ENCODE results near the gene SRRM4.

GRCh38 chr12:119008691-119009221 lies 27.4 kb downstream of the SRRM4 start:
- no peak for TF ChIP-seq BHLHE40 (IDR thresholded peaks at IDR 0.05; ENCODE audit: borderline replicate concordance)
- TF ChIP-seq FOXA1 (IDR thresholded peaks at IDR 0.05), result no peak
- TF ChIP-seq ARNT (IDR thresholded peaks at IDR 0.05), result no peak
- TF ChIP-seq SP1 (IDR thresholded peaks at IDR 0.05), result no peak
- TF ChIP-seq NFRKB (IDR thresholded peaks at IDR 0.05), result no peak
- TF ChIP-seq SUZ12 (IDR thresholded peaks at IDR 0.05), result no peak
- TF ChIP-seq HDGF (IDR thresholded peaks at IDR 0.05; ENCODE audit: borderline replicate concordance), result no peak
- no peak for TF ChIP-seq FOXM1 (IDR thresholded peaks at IDR 0.05; ENCODE audit: borderline replicate concordance)
- TF ChIP-seq ZNF384 (IDR thresholded peaks at IDR 0.05), result no peak
